ENCODE data around the gene USP12. TPM values are rescaled to one million over a fixed set of nuclear protein-coding genes. Genes with fewer than 3 reads are reported as not detected.

Gene USP12
- total RNA-seq, 4 donors from 2014 or later: 23.0 to 30.9 (median 26.9) TPM

DNA sequence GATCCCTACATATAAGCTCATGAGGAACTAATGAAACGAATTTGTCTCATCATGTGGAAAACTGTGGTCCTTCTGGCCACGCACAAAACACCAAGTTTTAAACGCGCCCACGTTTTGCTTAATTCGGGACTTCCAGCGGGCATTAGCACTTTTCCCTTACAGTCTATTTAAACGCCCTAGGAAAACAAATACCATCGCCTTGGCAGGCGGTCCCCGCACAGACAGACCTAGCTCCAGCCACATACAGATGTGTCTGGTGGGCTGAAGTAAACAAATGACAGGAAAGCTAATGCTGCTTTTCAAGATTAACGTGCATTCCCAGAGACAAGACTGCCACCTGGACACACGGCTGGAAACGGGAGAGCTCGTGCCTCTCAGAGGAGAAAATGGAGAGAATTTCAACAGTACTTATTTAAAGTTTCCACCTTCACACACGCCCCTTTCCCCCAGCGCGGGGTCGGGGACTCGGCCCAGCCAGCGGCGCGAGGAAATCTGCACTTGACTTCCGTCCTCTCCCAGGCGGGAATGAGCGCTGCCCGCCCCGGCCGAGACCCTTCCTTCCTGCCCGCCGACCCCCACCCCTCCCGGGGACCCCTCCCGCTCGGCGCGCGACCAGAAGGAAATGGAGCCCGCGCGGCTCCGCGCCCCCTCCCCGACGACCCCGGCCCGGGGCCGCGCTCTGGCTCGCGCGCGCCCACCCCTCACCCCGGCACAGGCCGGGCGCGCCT is 931 bp downstream of the USP12 start:
- intact Hi-C loops (cut with DNase I; ENCODE audit: low total_unique reads): no loop called here
- peak in 1 of 2 donors; percentile 90 for DNase-seq (ENCODE audit: low spot score in 2 of 2)
- 0 to 2% methylated on average over 32 to 52 of the region's 56 CpGs for WGBS, 2 donors
- TF ChIP-seq POLR2A (IDR thresholded peaks at IDR 0.05): no peak
- TF ChIP-seq, protein P1, sequence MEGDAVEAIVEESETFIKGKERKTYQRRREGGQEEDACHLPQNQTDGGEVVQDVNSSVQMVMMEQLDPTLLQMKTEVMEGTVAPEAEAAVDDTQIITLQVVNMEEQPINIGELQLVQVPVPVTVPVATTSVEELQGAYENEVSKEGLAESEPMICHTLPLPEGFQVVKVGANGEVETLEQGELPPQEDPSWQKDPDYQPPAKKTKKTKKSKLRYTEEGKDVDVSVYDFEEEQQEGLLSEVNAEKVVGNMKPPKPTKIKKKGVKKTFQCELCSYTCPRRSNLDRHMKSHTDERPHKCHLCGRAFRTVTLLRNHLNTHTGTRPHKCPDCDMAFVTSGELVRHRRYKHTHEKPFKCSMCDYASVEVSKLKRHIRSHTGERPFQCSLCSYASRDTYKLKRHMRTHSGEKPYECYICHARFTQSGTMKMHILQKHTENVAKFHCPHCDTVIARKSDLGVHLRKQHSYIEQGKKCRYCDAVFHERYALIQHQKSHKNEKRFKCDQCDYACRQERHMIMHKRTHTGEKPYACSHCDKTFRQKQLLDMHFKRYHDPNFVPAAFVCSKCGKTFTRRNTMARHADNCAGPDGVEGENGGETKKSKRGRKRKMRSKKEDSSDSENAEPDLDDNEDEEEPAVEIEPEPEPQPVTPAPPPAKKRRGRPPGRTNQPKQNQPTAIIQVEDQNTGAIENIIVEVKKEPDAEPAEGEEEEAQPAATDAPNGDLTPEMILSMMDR (IDR thresholded peaks at IDR 0.05): no peak
- H3K4me3 ChIP-seq (ENCODE audit: low read depth, poor library complexity, severe bottlenecking): peak overlapping the region; percentile 87

DNA sequence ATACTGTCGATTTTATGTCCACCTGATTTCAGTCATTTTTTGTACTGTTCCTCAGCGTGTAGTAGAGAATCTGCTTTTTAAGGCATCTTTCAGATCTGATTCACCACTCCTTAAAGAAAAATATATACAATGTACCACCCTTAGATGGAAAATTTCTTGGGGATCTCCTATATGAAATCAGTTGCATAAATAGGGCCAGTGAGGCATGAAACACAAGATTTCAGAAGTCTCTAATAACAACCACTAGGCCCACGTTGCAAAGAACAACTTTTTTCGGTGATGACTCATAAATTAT is 1.4 kb downstream of the USP12 start:
- intact Hi-C loops (cut with DNase I; ENCODE audit: low total_unique reads): no loop called here
- TF ChIP-seq POLR2A (IDR thresholded peaks at IDR 0.05): no peak
- TF ChIP-seq, protein P1 (IDR thresholded peaks at IDR 0.05): no peak
- DNase-seq (ENCODE audit: low spot score in 2 of 2): no peak
- H3K4me3 ChIP-seq (ENCODE audit: low read depth, poor library complexity, severe bottlenecking): no peak overlapping the region
- 10 to 15% methylated on average over 4 of the region's 4 CpGs for WGBS, 2 donors

DNA sequence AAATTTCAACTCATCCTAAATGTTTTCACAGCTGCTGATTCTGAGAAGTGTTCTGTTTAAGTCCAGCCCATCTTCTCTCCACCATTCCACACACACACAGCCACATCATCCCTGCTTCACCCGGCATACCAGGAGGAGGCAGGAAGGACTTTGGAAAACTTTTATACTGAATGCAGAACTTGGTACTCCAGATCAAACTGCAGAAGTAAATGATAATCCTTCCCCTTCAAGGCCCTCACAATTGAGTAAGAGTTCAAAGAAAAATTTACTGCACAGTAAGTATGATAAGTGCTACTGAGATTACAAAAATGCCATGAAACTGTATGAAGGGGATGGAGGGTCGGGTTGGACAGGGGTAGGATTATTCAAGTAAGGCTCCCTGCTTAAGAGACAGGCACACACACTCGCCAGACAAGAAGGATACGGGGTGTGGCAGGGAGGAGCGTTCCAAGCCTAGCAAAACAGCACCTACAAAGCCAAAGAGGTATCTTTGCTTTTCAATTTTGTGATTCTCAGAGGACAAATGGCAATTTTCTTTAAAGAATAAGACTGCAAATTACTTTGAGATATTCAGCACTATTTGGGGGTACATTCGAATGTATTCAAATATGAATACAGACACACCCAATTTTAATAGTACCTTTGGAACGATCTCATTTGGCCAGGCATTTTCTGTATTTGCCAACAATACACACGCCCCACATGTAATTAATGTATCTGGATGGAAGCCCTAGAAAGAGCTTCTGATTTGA is 2.5 kb downstream of the USP12 start:
- intact Hi-C loops (cut with DNase I; ENCODE audit: low total_unique reads): no loop called here
- no peak overlapping the region for H3K4me3 ChIP-seq (ENCODE audit: low read depth, poor library complexity, severe bottlenecking)
- 16 to 24% methylated on average over 8 of the region's 8 CpGs for WGBS, 2 donors
- TF ChIP-seq POLR2A (IDR thresholded peaks at IDR 0.05): no peak
- TF ChIP-seq, protein P1 (IDR thresholded peaks at IDR 0.05): no peak
- no peak for DNase-seq (ENCODE audit: low spot score in 2 of 2)

DNA sequence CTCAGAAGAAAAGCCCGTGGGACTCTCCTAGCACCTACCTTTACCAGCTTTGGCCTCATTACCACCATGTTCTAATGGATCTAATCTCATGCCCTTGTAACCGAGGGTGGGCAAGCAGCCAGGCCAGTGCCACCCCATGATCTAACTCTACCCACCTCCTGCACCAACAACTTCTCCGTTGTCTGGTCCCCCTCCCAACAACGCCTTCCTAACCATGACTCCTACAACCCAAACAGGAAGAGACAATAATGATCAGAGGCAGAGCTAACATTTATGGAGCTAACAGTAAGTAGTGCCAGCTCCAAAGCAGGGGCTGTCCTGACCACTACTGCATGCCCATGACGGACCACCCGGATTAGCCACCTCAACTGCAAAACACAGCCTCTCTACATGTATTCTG is 3.5 kb downstream of the USP12 start:
- TF ChIP-seq POLR2A (IDR thresholded peaks at IDR 0.05): no peak
- TF ChIP-seq, protein P1 (IDR thresholded peaks at IDR 0.05): no peak
- no peak for DNase-seq (ENCODE audit: low spot score in 2 of 2)
- intact Hi-C loops (cut with DNase I; ENCODE audit: low total_unique reads): no loop called here
- H3K4me3 ChIP-seq (ENCODE audit: low read depth, poor library complexity, severe bottlenecking): no peak overlapping the region
- 33 to 46% methylated on average over 6 of the region's 6 CpGs for WGBS, 2 donors

DNA sequence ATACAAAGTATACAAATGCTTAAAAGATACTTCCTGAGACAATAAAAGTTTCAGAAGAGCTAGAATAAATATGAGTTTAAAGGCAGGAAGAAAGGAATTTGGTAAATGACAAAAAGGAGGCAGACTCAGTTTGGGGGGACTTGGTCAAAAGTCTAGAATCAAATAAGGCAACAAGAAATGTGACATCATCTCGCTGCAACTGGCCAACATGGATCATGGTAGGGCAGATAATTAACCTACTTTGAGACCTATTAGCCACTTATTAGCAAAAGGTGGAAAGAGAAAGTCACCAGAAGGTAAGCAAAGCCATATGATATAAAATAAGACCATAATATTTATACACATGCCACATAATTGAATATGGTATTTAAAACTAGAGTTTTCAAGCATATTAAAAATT is 5.3 kb downstream of the USP12 start:
- no peak overlapping the region for H3K4me3 ChIP-seq (ENCODE audit: low read depth, poor library complexity, severe bottlenecking)
- TF ChIP-seq, protein P1 (IDR thresholded peaks at IDR 0.05): no peak
- TF ChIP-seq POLR2A (IDR thresholded peaks at IDR 0.05): no peak
- DNase-seq (ENCODE audit: low spot score in 2 of 2): no peak
- 79 to 90% methylated on average over 1 of the region's 1 CpG for WGBS, 2 donors
- intact Hi-C loops (cut with DNase I; ENCODE audit: low total_unique reads): no loop called here
